Activated gamma-delta T cell (primary cell): ENCODE results near the gene TMEM9.

Experiments
- DNase-seq: peaks from one replicate; lab custom pipeline; 2025; lab: John Stamatoyannopoulos, UW

The TMEM9 gene

GRCh38 chr1:201127755-201128455, 26.4 kb downstream of the TMEM9 start:
- no peak for DNase-seq

GRCh38 chr1:201126832-201127754, 27.2 kb downstream of the TMEM9 start, which contains the start of gene ASCL5:
TSS of gene ASCL5 (minus strand) at chr1:201127184. CDS start at chr1:201115372, 11,812 bp downstream.
- no peak for DNase-seq

- DNase-seq, result no peak
Measured at GRCh38 chr1:201126463-201126831, 27.8 kb downstream of the TMEM9 start.

GRCh38 chr1:201125800-201126199, 28.5 kb downstream of the TMEM9 start:
- no peak for DNase-seq

GRCh38 chr1:201125019-201125418, 29.3 kb downstream of the TMEM9 start:
- no peak for DNase-seq

- DNase-seq, result no peak
Measured at GRCh38 chr1:201123866-201124265, 30.4 kb downstream of the TMEM9 start.

- no peak for DNase-seq
Measured at GRCh38 chr1:201122321-201122957, 31.8 kb downstream of the TMEM9 start.

- no peak for DNase-seq
Measured at GRCh38 chr1:201119206-201120197, 34.8 kb downstream of the TMEM9 start.

GRCh38 chr1:201116091-201116490, 38.2 kb downstream of the TMEM9 start:
- DNase-seq, result no peak

- DNase-seq, result no peak
Measured at GRCh38 chr1:201115390-201115937, 38.8 kb downstream of the TMEM9 start.

GRCh38 chr1:201114245-201115131, 39.8 kb downstream of the TMEM9 start:
- peak; percentile 29 for DNase-seq

- no peak for DNase-seq
Measured at GRCh38 chr1:201113451-201114244, 40.6 kb downstream of the TMEM9 start.

- no peak for DNase-seq
Measured at GRCh38 chr1:201112926-201113325, 41.3 kb downstream of the TMEM9 start.

- no peak for DNase-seq
Measured at GRCh38 chr1:201112173-201112731, 42.0 kb downstream of the TMEM9 start, which contains the start of gene CACNA1S. TSS of gene CACNA1S (minus strand) at chr1:201112426. CDS start at chr1:201112339, 87 bp downstream.

GRCh38 chr1:201111672-201112071, 42.6 kb downstream of the TMEM9 start:
- no peak for DNase-seq

GRCh38 chr1:201111156-201111555, 43.1 kb downstream of the TMEM9 start:
- no peak for DNase-seq

- no peak for DNase-seq
Measured at GRCh38 chr1:201110616-201111015, 43.7 kb downstream of the TMEM9 start.

- DNase-seq, result no peak
Measured at GRCh38 chr1:201110138-201110537, 44.1 kb downstream of the TMEM9 start.

- no peak for DNase-seq
Measured at GRCh38 chr1:201109651-201110050, 44.6 kb downstream of the TMEM9 start.
